Measurements from ENCODE around the gene ZNF599. TPM values are rescaled to one million over a fixed set of nuclear protein-coding genes. Genes with fewer than 3 reads are reported as not detected.

ZNF599 gene
- total and polyA plus RNA-seq, 2 donors (not counting 1 experiment from before 2014, with no cell fraction given) = 6.0 to 7.6 TPM

- DNase-seq (no peak), ATAC-seq (ENCODE audit: low read depth) (peak; percentile 13)
- WGBS (ENCODE audit: insufficient coverage) = 2% methylated on average over 11 of the region's 13 CpGs
- ChIA-PET CTCF (interaction anchor here (1.1 kb wide), 1 partner anchor 56 kb away, joined by 4 read pairs; the partner anchor contains the start of genes SCGB2B2 and ZNF302), POLR2A (no interaction called here)
- intact Hi-C loops (cut with micrococcal nuclease) = loop anchor here (1.0 to 10.0 kb wide), 3 partner anchors 40 to 1951 kb away; partner anchors contain the start of genes GRAMD1A, ZNF567 and ZNF599
- peak overlapping the region; percentile 72 for H3K4me2 ChIP-seq (replicated peaks; ENCODE audit: low read depth, low read length, poor library complexity, severe bottlenecking)
- H3K4me1 Mint-ChIP-seq = peaks cover 25% of the 10 kb centered on the region
- peaks cover 12% of the 10 kb centered on the region for H3K79me2 ChIP-seq (ENCODE audit: control insufficient read depth, insufficient read depth, low read length)
- H3K9me3 ChIP-seq (ENCODE audit: control extremely low read depth in 1 of 3, control insufficient read depth in 2 of 3, insufficient read depth in 1 of 3, low read length in 2 of 3) = no peaks in the 10 kb centered on the region
- peak overlapping the region; percentile 84 for H2AFZ ChIP-seq (ENCODE audit: insufficient read depth, low read depth, low read length, poor library complexity, severe bottlenecking)
- H3K27ac ChIP-seq (ENCODE audit: low read length in 2 of 2) = peak overlapping the region; percentile 73 to 91
- peaks cover 0 to 11% of the 10 kb centered on the region in 2 experiments for H3K36me3 ChIP-seq (replicated peaks in 1 of 2; ENCODE audit: control extremely low read depth in 1 of 2, control insufficient read depth in 1 of 2, extremely low read depth in 1 of 2, insufficient read depth in 2 of 2, low read length in 1 of 2)
- no peaks in the 10 kb centered on the region for H3K27me3 ChIP-seq (replicated peaks in 1 of 4; ENCODE audit: control extremely low read depth in 1 of 4, control insufficient read depth in 3 of 4, insufficient read depth in 4 of 4, low read length in 3 of 4)
- H3K9me3 Mint-ChIP-seq (ENCODE audit: insufficient read depth) = no peaks in the 10 kb centered on the region
- H3K4me3 ChIP-seq (ENCODE audit: control extremely low read depth in 1 of 5, extremely low read depth in 1 of 5, insufficient read depth in 1 of 5, low read depth in 2 of 5, low read length in 4 of 5) = peak overlapping the region; percentile 65 to 87 (median 80)
- H3K27ac Mint-ChIP-seq = peak overlapping the region; percentile 96
- H3K27me3 Mint-ChIP-seq = no peaks in the 10 kb centered on the region
- peak overlapping the region; percentile 78 for H3K9ac ChIP-seq (ENCODE audit: low read length)
- H3K4me1 ChIP-seq (ENCODE audit: control insufficient read depth in 2 of 2, insufficient read depth in 2 of 2, low read length in 2 of 2) = peaks cover 15 to 25% of the 10 kb centered on the region in 2 donors
- H3K4me3 Mint-ChIP-seq = peak overlapping the region; percentile 97
- H4K20me1 ChIP-seq (ENCODE audit: control insufficient read depth, insufficient read depth, low read length, poor library complexity, severe bottlenecking) = no peaks in the 10 kb centered on the region
- no peak for TF ChIP-seq EZH2 (IDR thresholded peaks at IDR 0.05; ENCODE audit: borderline replicate concordance, insufficient read depth, low read depth, low read length, poor library complexity, severe bottlenecking)
- no peak for TF ChIP-seq CTCF (IDR thresholded peaks at IDR 0.05)
Observed at GRCh38 chr19:34733266-34733745, 39.7 kb downstream of the ZNF599 start.

GRCh38 chr19:34732612-34733211, 40.3 kb downstream of the ZNF599 start:
- peak overlapping the region; percentile 74 for H3K4me3 Mint-ChIP-seq
- DNase-seq = peak; percentile 19
- 31% methylated on average over 11 of the region's 15 CpGs for WGBS (ENCODE audit: insufficient coverage)

More at GRCh38 chr19:34732612-34733211, 40.3 kb downstream of the ZNF599 start:
- Histone ChIP-seq H3K27me3 (replicated peaks in 1 of 4; ENCODE audit: control extremely low read depth in 1 of 4, control insufficient read depth in 3 of 4, insufficient read depth in 4 of 4, low read length in 3 of 4) (peaks cover 0 to 3% (median 0%) of the 10 kb centered on the region in 4 experiments), H3K79me2 (ENCODE audit: control insufficient read depth, insufficient read depth, low read length) (peaks cover 12% of the 10 kb centered on the region), H3K4me1 (ENCODE audit: control insufficient read depth in 2 of 2, insufficient read depth in 2 of 2, low read length in 2 of 2) (peaks cover 15 to 25% of the 10 kb centered on the region in 2 donors), H3K9me3 (ENCODE audit: control extremely low read depth in 1 of 3, control insufficient read depth in 2 of 3, insufficient read depth in 1 of 3, low read length in 2 of 3) (no peaks in the 10 kb centered on the region), H2AFZ (ENCODE audit: insufficient read depth, low read depth, low read length, poor library complexity, severe bottlenecking) (peak overlapping the region; percentile 84), H4K20me1 (ENCODE audit: control insufficient read depth, insufficient read depth, low read length, poor library complexity, severe bottlenecking) (no peaks in the 10 kb centered on the region), H3K4me3 (ENCODE audit: control extremely low read depth in 1 of 5, extremely low read depth in 1 of 5, insufficient read depth in 1 of 5, low read depth in 2 of 5, low read length in 4 of 5) (peak overlapping the region in 4 of 5 experiments; percentile 65 to 83 (median 73)), H3K9ac (ENCODE audit: low read length) (peak overlapping the region; percentile 78), H3K4me2 (replicated peaks; ENCODE audit: low read depth, low read length, poor library complexity, severe bottlenecking) (peak overlapping the region; percentile 72), H3K27ac (ENCODE audit: low read length in 2 of 2) (peak overlapping the region in 1 of 2 donors; percentile 73), H3K36me3 (replicated peaks in 1 of 2; ENCODE audit: control extremely low read depth in 1 of 2, control insufficient read depth in 1 of 2, extremely low read depth in 1 of 2, insufficient read depth in 2 of 2, low read length in 1 of 2) (peaks cover 0 to 8% of the 10 kb centered on the region in 2 experiments)
- ATAC-seq (ENCODE audit: low read depth) = no peak
- H3K27me3 Mint-ChIP-seq = peaks cover 5% of the 10 kb centered on the region
- peaks cover 25% of the 10 kb centered on the region for H3K4me1 Mint-ChIP-seq
- H3K9me3 Mint-ChIP-seq (ENCODE audit: insufficient read depth) = no peaks in the 10 kb centered on the region
- ChIA-PET CTCF (no interaction called here), POLR2A (no interaction called here)
- H3K27ac Mint-ChIP-seq = peak overlapping the region; percentile 63
- intact Hi-C loops (cut with micrococcal nuclease) = loop anchor here (1.0 to 10.0 kb wide), 3 partner anchors 41 to 1952 kb away; partner anchors contain the start of genes GRAMD1A, ZNF567 and ZNF599
- TF ChIP-seq CTCF (IDR thresholded peaks at IDR 0.05) (no peak), EZH2 (IDR thresholded peaks at IDR 0.05; ENCODE audit: borderline replicate concordance, insufficient read depth, low read depth, low read length, poor library complexity, severe bottlenecking) (no peak)
